Keratinocyte (primary cell): Measurements from ENCODE around the gene HPSE. TPM values are rescaled to one million over a fixed set of nuclear protein-coding genes. Genes with fewer than 3 reads are reported as not detected.

ENCODE experiments used
- DNase-seq: peaks from one replicate; pipeline ENCODE4 v3.0.0-alpha.2; 2011; ENCODE audit warnings: low read depth, missing footprints, low spot score
- FAIRE-seq: peaks from 2 replicates; lab custom pipeline; 2011; peaks lifted over from hg19 to GRCh38; lab: Jason Lieb, UNC
- H2AFZ ChIP-seq: 2 replicates; pipeline ENCODE4 v1.6.0; 2012; ENCODE audit warnings: low read length, control low read depth, inconsistent platforms; ENCODE audit not compliant: control insufficient read depth
- H3K27ac ChIP-seq: 2 replicates; pipeline ENCODE4 v1.5.1; 2011; ENCODE audit warnings: low read length; ENCODE audit not compliant: control insufficient read depth, insufficient read depth
- H3K27me3 ChIP-seq: 3 replicates; pipeline ENCODE4 v1.6.0; 2011; ENCODE audit warnings: low read length; ENCODE audit not compliant: control insufficient read depth, insufficient read depth; ENCODE audit errors: extremely low read depth
- H3K36me3 ChIP-seq, 2 experiments: 2 replicates in 1 of 2; 3 replicates in 1 of 2; pipeline ENCODE4 v1.5.1; 2011; ENCODE audit warnings: low read length in 2 of 2, mild to moderate bottlenecking in 1 of 2; ENCODE audit not compliant: control insufficient read depth in 2 of 2, insufficient read depth in 2 of 2; ENCODE audit errors: extremely low read depth in 1 of 2
- H3K4me1 ChIP-seq: 3 replicates; pipeline ENCODE4 v1.5.1; 2011; ENCODE audit warnings: low read length; ENCODE audit not compliant: control insufficient read depth, insufficient read depth; ENCODE audit errors: extremely low read depth
- H3K4me2 ChIP-seq: 3 replicates; pipeline ENCODE4 v1.6.0; 2011; ENCODE audit warnings: low read depth, low read length; ENCODE audit not compliant: control insufficient read depth, insufficient read depth; ENCODE audit errors: extremely low read depth
- H3K4me3 ChIP-seq, 3 experiments: fragments of 200-600 bp in 1 of 3; sonication (generic) in 1 of 3; 2 replicates in 2 of 3; 3 replicates in 1 of 3; pipeline ENCODE4 v1.5.1; 2011 to 2016; ENCODE audit warnings: low read length in 3 of 3, mild to moderate bottlenecking in 3 of 3, control low read depth in 2 of 3, inconsistent platforms in 1 of 3, low read depth in 1 of 3, mixed read lengths in 1 of 3, mixed run types in 1 of 3, moderate library complexity in 1 of 3; ENCODE audit not compliant: control insufficient read depth in 2 of 3, insufficient read depth in 2 of 3; ENCODE audit errors: extremely low read depth in 1 of 3
- H3K79me2 ChIP-seq: 2 replicates; pipeline ENCODE4 v1.6.0; 2012; ENCODE audit warnings: low read length; ENCODE audit not compliant: control insufficient read depth, insufficient read depth
- H3K9ac ChIP-seq: 3 replicates; pipeline ENCODE4 v1.6.0; 2011; ENCODE audit warnings: low read length; ENCODE audit not compliant: control insufficient read depth, insufficient read depth; ENCODE audit errors: extremely low read depth
- H3K9me1 ChIP-seq: 3 replicates; pipeline ENCODE4 v1.6.0; 2011; ENCODE audit warnings: low read length; ENCODE audit not compliant: control insufficient read depth, insufficient read depth; ENCODE audit errors: extremely low read depth
- H3K9me3 ChIP-seq: 2 replicates; pipeline ENCODE4 v1.5.1; 2012; ENCODE audit warnings: low read depth, low read length; ENCODE audit not compliant: control insufficient read depth
- H4K20me1 ChIP-seq: 3 replicates; pipeline ENCODE4 v1.6.0; 2011; ENCODE audit warnings: low read length; ENCODE audit not compliant: control insufficient read depth, insufficient read depth; ENCODE audit errors: extremely low read depth
- CTCF ChIP-seq, 3 experiments: IDR thresholded peaks in 1 of 3; conservative IDR thresholded peaks in 1 of 3; optimal IDR thresholded peaks in 1 of 3; 2 replicates in 2 of 3; 3 replicates in 1 of 3; pipeline versions ENCODE3 to v1.5.1; 2011; ENCODE audit warnings: low read length in 3 of 3, mild to moderate bottlenecking in 3 of 3, moderate library complexity in 2 of 3, control low read depth in 1 of 3, inconsistent platforms in 1 of 3; ENCODE audit not compliant: insufficient read depth in 2 of 3; ENCODE audit errors: extremely low read depth in 1 of 3
- EZH2 ChIP-seq: IDR thresholded peaks from one replicate; pipeline ENCODE4 v1.6.1; 2012; ENCODE audit warnings: inconsistent platforms, mild to moderate bottlenecking, low read length, moderate library complexity
- dilution Hi-C: fragments of 300-500 bp; cut with MboI; formaldehyde crosslinking; loops from one replicate; pipeline ENCODE4 v1.7.0; 2020; ENCODE audit warnings: low sequenced_read_pairs; ENCODE audit not compliant: extremely low pct_ligation_motif_present
- polyA plus RNA-seq, 5 experiments: library from polyadenylated mRNA; depleted of rRNA in 3 of 5; stranded (reverse) in 3 of 5; stranded (forward) in 1 of 5; unstranded in 1 of 5; fragments of >200 nt; gene quantifications; 1 replicate in 1 of 5; 2 replicates in 3 of 5; 3 replicates in 1 of 5; pipeline versions ENCODE4 v1.2.1 to v1.2.3, GENCODE V29; 2011 to 2012; ENCODE audit warnings: missing spikeins in 2 of 5, low read depth in 1 of 5, low replicate concordance in 1 of 5

Gene HPSE
- polyA plus RNA-seq, 1 donor (not counting 4 experiments of a cell fraction or from before 2014, with no cell fraction given): 5.7 TPM

GRCh38 chr4:83268491-83268890, 66.2 kb downstream of the HPSE start:
- dilution Hi-C loops: no loop called here
- TF ChIP-seq EZH2 (no peak), CTCF (optimal IDR thresholded peaks at IDR 0.05 in 1 of 3, IDR thresholded peaks at IDR 0.05 in 1 of 3, conservative IDR thresholded peaks at IDR 0.05 in 1 of 3; ENCODE audit: extremely low read depth in 1 of 3, insufficient read depth in 2 of 3, low read length in 3 of 3) (no peak)
- H3K9ac ChIP-seq: no peak overlapping the region
- no peak for DNase-seq
- H3K9me1 ChIP-seq: no peaks in the 10 kb centered on the region
- no peak overlapping the region for H3K4me3 ChIP-seq
- no peaks in the 10 kb centered on the region for H3K27me3 ChIP-seq
- FAIRE-seq: no peak
- peaks cover 4 to 12% of the 10 kb centered on the region in 2 experiments for H3K36me3 ChIP-seq
- no peak overlapping the region for H3K4me2 ChIP-seq
- H3K4me1 ChIP-seq: no peaks in the 10 kb centered on the region
- H3K27ac ChIP-seq: no peak overlapping the region
- H3K9me3 ChIP-seq: no peaks in the 10 kb centered on the region
- H3K79me2 ChIP-seq: no peaks in the 10 kb centered on the region
- no peaks in the 10 kb centered on the region for H4K20me1 ChIP-seq
- no peak overlapping the region for H2AFZ ChIP-seq

GRCh38 chr4:83267830-83268475, 66.7 kb downstream of the HPSE start:
- Histone ChIP-seq H3K27me3 (no peaks in the 10 kb centered on the region), H3K4me2 (no peak overlapping the region), H3K36me3 (peaks cover 4 to 12% of the 10 kb centered on the region in 2 experiments), H3K4me1 (no peaks in the 10 kb centered on the region), H3K9ac (no peak overlapping the region), H2AFZ (no peak overlapping the region), H3K9me3 (no peaks in the 10 kb centered on the region), H3K4me3 (no peak overlapping the region), H3K79me2 (no peaks in the 10 kb centered on the region), H4K20me1 (no peaks in the 10 kb centered on the region), H3K9me1 (no peaks in the 10 kb centered on the region), H3K27ac (no peak overlapping the region)
- DNase-seq: no peak
- TF ChIP-seq EZH2: no peak
- no peak for TF ChIP-seq CTCF (optimal IDR thresholded peaks at IDR 0.05 in 1 of 3, IDR thresholded peaks at IDR 0.05 in 1 of 3, conservative IDR thresholded peaks at IDR 0.05 in 1 of 3; ENCODE audit: extremely low read depth in 1 of 3, insufficient read depth in 2 of 3, low read length in 3 of 3)
- FAIRE-seq: no peak
- dilution Hi-C loops: no loop called here
